Osteocyte (in vitro differentiated cells): ENCODE data around the gene RSPRY1. TPM values are rescaled to one million over a fixed set of nuclear protein-coding genes. Genes with fewer than 3 reads are reported as not detected.

ENCODE experiments used
- DNase-seq: peaks from one replicate; pipeline ENCODE4 v3.0.0; 2021; ENCODE audit warnings: mixed read lengths; ENCODE audit not compliant: unreplicated experiment; ENCODE audit errors: extremely low spot score
- H3K27ac Mint-ChIP-seq: one replicate; pipeline ENCODE4 v1.8.0; 2021; ENCODE audit warnings: mild to moderate bottlenecking, mixed read lengths; ENCODE audit not compliant: unreplicated experiment
- H3K27me3 Mint-ChIP-seq: one replicate; pipeline ENCODE4 v1.8.0; 2021; ENCODE audit warnings: mixed read lengths; ENCODE audit not compliant: unreplicated experiment
- H3K36me3 Mint-ChIP-seq: one replicate; pipeline ENCODE4 v1.8.0; 2021; ENCODE audit warnings: mixed read lengths; ENCODE audit not compliant: unreplicated experiment
- H3K4me1 Mint-ChIP-seq: one replicate; pipeline ENCODE4 v1.8.0; 2021; ENCODE audit warnings: mixed read lengths; ENCODE audit not compliant: unreplicated experiment
- H3K4me3 Mint-ChIP-seq: one replicate; pipeline ENCODE4 v1.8.0; 2021; ENCODE audit warnings: mild to moderate bottlenecking, moderate library complexity, mixed read lengths; ENCODE audit not compliant: unreplicated experiment
- H3K9me3 Mint-ChIP-seq: one replicate; pipeline ENCODE4 v1.8.0; 2021; ENCODE audit warnings: mixed read lengths; ENCODE audit not compliant: unreplicated experiment
- total RNA-seq: library from RNA; stranded (reverse); gene quantifications from 2 replicates; pipeline ENCODE4 v1.2.1, GENCODE V29; 2021
- TF ChIP-seq, protein P1 (sequence below): fragments of 200-600 bp; sonication (generic); IDR thresholded peaks from 2 replicates; pipeline ENCODE4 v1.5.0; 2021; ENCODE audit warnings: antibody characterized with exemption, mild to moderate bottlenecking, moderate library complexity

Gene RSPRY1
- total RNA-seq, 1 donor from 2014 or later, result 49.3 TPM

DNA sequence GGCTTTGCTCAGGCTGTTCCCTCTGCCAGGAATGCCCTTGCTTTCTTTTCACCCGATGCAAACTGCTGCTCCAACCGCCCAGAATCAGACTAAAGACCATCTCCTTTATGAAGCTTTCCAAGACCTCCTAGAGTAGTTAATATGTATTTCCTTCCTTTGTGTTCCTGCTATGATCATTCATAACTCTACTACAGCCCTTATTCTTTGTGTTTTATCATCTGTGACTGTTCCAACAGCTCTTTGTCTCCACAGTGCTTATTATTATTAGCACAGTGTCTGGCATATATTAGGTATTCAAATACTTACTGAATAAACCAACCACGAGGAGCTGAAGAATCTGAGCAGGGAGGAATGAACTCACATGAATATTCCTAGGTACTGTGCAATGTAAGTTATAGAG lies 7.9 kb upstream of the RSPRY1 start:
- DNase-seq, result no peak
- no peak overlapping the region for H3K27ac Mint-ChIP-seq
- TF ChIP-seq, protein P1, sequence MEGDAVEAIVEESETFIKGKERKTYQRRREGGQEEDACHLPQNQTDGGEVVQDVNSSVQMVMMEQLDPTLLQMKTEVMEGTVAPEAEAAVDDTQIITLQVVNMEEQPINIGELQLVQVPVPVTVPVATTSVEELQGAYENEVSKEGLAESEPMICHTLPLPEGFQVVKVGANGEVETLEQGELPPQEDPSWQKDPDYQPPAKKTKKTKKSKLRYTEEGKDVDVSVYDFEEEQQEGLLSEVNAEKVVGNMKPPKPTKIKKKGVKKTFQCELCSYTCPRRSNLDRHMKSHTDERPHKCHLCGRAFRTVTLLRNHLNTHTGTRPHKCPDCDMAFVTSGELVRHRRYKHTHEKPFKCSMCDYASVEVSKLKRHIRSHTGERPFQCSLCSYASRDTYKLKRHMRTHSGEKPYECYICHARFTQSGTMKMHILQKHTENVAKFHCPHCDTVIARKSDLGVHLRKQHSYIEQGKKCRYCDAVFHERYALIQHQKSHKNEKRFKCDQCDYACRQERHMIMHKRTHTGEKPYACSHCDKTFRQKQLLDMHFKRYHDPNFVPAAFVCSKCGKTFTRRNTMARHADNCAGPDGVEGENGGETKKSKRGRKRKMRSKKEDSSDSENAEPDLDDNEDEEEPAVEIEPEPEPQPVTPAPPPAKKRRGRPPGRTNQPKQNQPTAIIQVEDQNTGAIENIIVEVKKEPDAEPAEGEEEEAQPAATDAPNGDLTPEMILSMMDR, result no peak
- H3K36me3 Mint-ChIP-seq, result peaks cover 6% of the 10 kb centered on the region
- H3K27me3 Mint-ChIP-seq, result no peaks in the 10 kb centered on the region
- no peaks in the 10 kb centered on the region for H3K9me3 Mint-ChIP-seq
- peaks cover 33% of the 10 kb centered on the region for H3K4me1 Mint-ChIP-seq
- no peak overlapping the region for H3K4me3 Mint-ChIP-seq

DNA sequence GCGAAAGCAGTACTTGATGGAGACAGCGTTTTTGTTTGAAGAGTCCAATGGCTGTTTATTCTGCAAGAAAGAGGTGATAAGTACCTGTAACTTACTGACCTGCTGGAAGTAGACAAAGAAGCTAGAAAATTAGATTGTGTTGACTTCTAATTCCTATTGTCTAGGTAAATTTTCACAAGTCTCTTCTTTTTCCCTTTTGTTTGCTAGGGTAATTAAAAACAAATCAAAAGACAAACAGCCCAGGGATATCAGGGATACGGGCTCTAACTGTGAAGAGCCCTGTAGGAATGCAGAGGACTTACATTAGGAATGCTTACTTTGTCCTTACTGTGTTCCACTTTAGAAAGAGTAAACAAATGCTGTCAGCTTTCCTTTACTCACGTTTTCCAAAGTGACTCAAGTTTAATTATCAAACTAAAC lies 7.3 kb upstream of the RSPRY1 start:
- Mint-ChIP-seq H3K27ac (peak overlapping the region; percentile 63), H3K4me1 (peaks cover 35% of the 10 kb centered on the region), H3K4me3 (no peak overlapping the region), H3K36me3 (peaks cover 4% of the 10 kb centered on the region), H3K9me3 (no peaks in the 10 kb centered on the region), H3K27me3 (no peaks in the 10 kb centered on the region)
- TF ChIP-seq, protein P1, result no peak
- no peak for DNase-seq

DNA sequence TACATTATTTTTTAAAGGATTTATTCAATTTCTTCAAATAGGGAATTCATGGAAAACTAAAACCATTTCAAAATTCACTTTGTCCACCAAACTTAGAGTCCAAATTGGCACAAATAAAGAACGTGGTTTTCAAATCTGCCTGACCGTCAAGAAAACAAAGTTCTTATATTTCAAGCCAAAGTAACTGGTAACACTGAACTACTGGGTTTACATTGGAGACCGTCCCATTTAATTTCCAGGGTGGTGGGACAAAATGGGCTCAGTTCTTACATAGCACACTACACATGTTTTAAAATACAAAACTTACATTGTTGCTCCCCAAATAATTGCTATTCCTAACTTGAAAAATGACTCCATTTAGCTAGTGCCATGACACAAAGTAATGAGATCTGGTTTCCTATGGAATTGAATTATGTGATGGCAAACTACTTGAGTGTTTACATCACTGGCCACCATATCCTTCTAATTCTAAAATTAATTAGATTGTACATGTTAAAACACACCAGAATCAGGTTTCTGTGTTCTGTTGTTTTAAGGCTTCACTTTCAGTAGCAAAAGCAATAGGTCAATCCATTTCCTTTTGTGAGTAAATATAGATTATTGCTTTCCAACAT lies 6.8 kb upstream of the RSPRY1 start:
- H3K4me1 Mint-ChIP-seq, result peaks cover 40% of the 10 kb centered on the region
- peaks cover 6% of the 10 kb centered on the region for H3K36me3 Mint-ChIP-seq
- H3K9me3 Mint-ChIP-seq, result no peaks in the 10 kb centered on the region
- peak overlapping the region; percentile 63 for H3K27ac Mint-ChIP-seq
- no peak for DNase-seq
- TF ChIP-seq, protein P1, result no peak
- no peak overlapping the region for H3K4me3 Mint-ChIP-seq
- no peaks in the 10 kb centered on the region for H3K27me3 Mint-ChIP-seq

DNA sequence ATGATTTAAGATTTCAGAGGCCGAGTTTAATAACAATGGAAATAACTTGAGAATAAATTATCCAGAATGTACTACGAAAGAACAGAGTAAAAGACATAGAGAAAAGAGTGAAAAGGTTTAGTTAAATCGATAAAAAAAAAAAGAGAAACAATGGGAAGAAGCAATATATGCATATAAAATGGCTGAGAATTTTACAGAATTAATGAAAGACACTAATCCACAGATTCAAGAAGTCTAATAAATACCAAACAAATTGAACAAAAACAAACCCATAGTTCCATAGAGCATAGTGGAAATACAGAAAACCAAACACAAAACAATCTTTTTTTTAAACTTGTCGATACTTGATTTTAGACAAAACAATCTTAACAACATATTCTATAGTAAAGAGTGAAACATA lies 2.0 kb upstream of the RSPRY1 start:
- H3K4me3 Mint-ChIP-seq, result peak overlapping the region; percentile 92
- H3K4me1 Mint-ChIP-seq, result peaks cover 53% of the 10 kb centered on the region
- H3K27me3 Mint-ChIP-seq, result no peaks in the 10 kb centered on the region
- H3K9me3 Mint-ChIP-seq, result no peaks in the 10 kb centered on the region
- H3K36me3 Mint-ChIP-seq, result peaks cover 3% of the 10 kb centered on the region
- DNase-seq, result no peak
- H3K27ac Mint-ChIP-seq, result no peak overlapping the region
- TF ChIP-seq, protein P1, result no peak

DNA sequence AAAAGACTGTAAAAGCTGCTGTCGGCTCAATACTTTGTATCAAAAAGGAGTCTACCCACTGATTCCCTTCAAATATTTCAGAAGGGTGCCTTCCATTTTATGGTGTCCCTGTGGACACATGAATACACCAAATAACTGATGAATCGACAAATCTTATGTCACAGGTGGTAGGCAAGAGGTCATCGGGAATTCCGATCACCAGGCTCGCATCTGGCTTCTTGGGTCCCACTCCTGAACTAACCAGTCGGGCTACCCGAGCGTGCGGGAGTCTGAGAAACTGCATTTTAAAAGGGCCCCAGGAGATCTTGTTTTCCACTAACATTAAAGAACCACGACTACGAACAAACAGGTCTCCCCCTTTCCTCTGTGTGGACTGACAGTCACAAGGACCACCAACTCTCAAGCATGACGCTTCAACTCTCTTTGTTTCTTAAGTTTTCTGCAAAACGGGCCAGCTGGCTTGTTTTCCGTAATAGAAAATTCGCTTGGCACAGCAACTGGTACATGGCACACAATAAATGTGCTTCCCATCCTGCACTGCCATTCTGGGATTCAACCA lies 1.2 kb upstream of the RSPRY1 start:
- Mint-ChIP-seq H3K9me3 (no peaks in the 10 kb centered on the region), H3K4me3 (peak overlapping the region; percentile 92), H3K36me3 (peaks cover 3% of the 10 kb centered on the region), H3K27ac (peak overlapping the region; percentile 95), H3K4me1 (peaks cover 50% of the 10 kb centered on the region), H3K27me3 (no peaks in the 10 kb centered on the region)
- TF ChIP-seq, protein P1, result no peak
- no peak for DNase-seq
